DND-41 (cell line): ENCODE data around the gene FADS2.
A peak's percentile ranks its signal among the peaks of the same experiment; 100 is the strongest.

Source experiments
- ATAC-seq: fragments of 200-7000 bp; cut with Tn5 transposase; 3 replicates; pipeline ENCODE4 v1.9.1; 2021; ENCODE audit warnings: low read depth; ENCODE audit not compliant: insufficient read depth
- DNase-seq: peaks from one replicate; pipeline ENCODE4 v3.0.0-alpha.2; 2020
- H2AFZ ChIP-seq: 2 replicates; pipeline ENCODE4 v1.6.0; 2012; ENCODE audit warnings: low read depth, low read length
- H3K27ac ChIP-seq: 2 replicates; pipeline ENCODE4 v1.5.1; 2012; ENCODE audit warnings: low read length, inconsistent platforms
- H3K27me3 ChIP-seq: fragments of 200-600 bp; sonication (generic); 2 replicates; pipeline ENCODE4 v1.6.0; 2012; ENCODE audit warnings: low read length, mild to moderate bottlenecking, inconsistent platforms; ENCODE audit not compliant: insufficient read depth, poor library complexity
- H3K36me3 ChIP-seq: 2 replicates; pipeline ENCODE4 v1.5.1; 2012; ENCODE audit warnings: low read length, inconsistent platforms; ENCODE audit not compliant: insufficient read depth
- H3K4me1 ChIP-seq: 2 replicates; pipeline ENCODE4 v1.5.1; 2012; ENCODE audit warnings: mild to moderate bottlenecking, low read length; ENCODE audit not compliant: insufficient read depth
- H3K4me2 ChIP-seq: 2 replicates; pipeline ENCODE4 v1.6.0; 2012; ENCODE audit warnings: mild to moderate bottlenecking, moderate library complexity, low read length, inconsistent platforms; ENCODE audit not compliant: insufficient read depth
- H3K4me3 ChIP-seq, 2 experiments: fragments of 200-600 bp in 1 of 2; shearing (Covaris generic) in 1 of 2; 2 replicates each; pipeline ENCODE4 v1.5.1; 2012 to 2016; ENCODE audit warnings: inconsistent platforms in 2 of 2, low read length in 2 of 2, mild to moderate bottlenecking in 2 of 2, low read depth in 1 of 2, moderate library complexity in 1 of 2
- H3K79me2 ChIP-seq: 2 replicates; pipeline ENCODE4 v1.6.0; 2012; ENCODE audit warnings: low read length, inconsistent platforms; ENCODE audit not compliant: insufficient read depth
- H3K9ac ChIP-seq: 2 replicates; pipeline ENCODE4 v1.6.0; 2012; ENCODE audit warnings: low read depth, mild to moderate bottlenecking, inconsistent platforms, low read length, moderate library complexity
- H3K9me3 ChIP-seq: 2 replicates; pipeline ENCODE4 v1.5.1; 2012; ENCODE audit warnings: low read length, moderate library complexity, mild to moderate bottlenecking, inconsistent platforms; ENCODE audit not compliant: insufficient read depth, severe bottlenecking
- H4K20me1 ChIP-seq: 2 replicates; pipeline ENCODE4 v1.6.0; 2012; ENCODE audit warnings: low read length; ENCODE audit not compliant: insufficient read depth
- EZH2 ChIP-seq: IDR thresholded peaks from 3 replicates; pipeline ENCODE4 v1.6.1; 2012; ENCODE audit warnings: borderline replicate concordance, low read depth, mild to moderate bottlenecking, moderate library complexity, low read length, inconsistent platforms; ENCODE audit not compliant: severe bottlenecking
- TF ChIP-seq, protein P1 (sequence below): IDR thresholded peaks from 2 replicates; pipeline ENCODE4 v1.5.1; 2012; ENCODE audit warnings: borderline replicate concordance, low read length, moderate library complexity, mild to moderate bottlenecking; ENCODE audit not compliant: poor library complexity, severe bottlenecking; ENCODE audit errors: extremely low read depth

FADS2 gene

DNA sequence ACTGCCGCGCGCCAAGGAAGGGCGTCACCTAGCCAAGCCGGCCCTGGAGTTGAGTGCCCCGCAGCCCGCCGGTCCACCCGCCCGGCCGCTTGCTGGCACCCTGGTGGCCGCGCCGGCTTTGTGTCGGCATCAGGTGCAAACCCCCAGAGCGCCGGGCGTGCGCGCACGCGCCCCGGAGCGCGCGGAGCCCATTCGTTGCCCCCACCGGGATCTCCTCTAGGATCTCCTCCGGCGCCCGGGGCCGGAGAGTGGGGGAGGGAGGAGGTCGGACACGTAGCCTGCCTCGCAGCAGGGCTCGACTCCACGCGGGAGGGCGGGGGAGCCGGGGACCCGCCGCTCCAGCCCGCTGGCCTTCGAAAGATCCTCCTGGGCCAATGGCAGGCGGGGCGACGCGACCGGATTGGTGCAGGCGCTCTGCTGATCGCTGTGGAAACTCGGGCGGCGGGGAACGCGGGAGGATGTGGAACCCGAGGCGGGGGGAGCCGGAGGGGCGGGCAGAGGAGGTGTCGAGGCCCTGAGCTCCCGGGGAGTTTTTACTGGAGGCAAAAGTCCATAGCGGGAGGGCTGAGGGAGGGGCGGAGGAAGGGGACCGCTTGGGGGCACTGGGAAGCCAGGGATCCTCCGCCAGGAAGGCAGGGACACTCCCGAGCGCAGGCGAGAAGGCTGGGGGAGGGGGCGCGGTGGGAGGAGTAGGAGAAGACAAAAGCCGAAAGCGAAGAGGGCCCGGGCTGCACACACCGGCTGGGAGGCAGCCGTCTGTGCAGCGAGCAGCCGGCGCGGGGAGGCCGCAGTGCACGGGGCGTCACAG lies at the start of gene FADS2:
FADS2 (plus strand) TSS at position 730 of the 808 bp plus-strand sequence. CDS start 91 bp downstream, outside the sequence.
- H2AFZ ChIP-seq, result peak within 1 kb of the TSS; percentile 64
- H3K4me2 ChIP-seq, result peak within 1 kb of the TSS; percentile 81
- DNase-seq, result peak; percentile 96
- H3K27me3 ChIP-seq, result no peaks in the 10 kb centered on the region
- ATAC-seq, result peak; percentile 82
- peak within 1 kb of the TSS; percentile 90 for H3K9ac ChIP-seq
- TF ChIP-seq, protein P1, sequence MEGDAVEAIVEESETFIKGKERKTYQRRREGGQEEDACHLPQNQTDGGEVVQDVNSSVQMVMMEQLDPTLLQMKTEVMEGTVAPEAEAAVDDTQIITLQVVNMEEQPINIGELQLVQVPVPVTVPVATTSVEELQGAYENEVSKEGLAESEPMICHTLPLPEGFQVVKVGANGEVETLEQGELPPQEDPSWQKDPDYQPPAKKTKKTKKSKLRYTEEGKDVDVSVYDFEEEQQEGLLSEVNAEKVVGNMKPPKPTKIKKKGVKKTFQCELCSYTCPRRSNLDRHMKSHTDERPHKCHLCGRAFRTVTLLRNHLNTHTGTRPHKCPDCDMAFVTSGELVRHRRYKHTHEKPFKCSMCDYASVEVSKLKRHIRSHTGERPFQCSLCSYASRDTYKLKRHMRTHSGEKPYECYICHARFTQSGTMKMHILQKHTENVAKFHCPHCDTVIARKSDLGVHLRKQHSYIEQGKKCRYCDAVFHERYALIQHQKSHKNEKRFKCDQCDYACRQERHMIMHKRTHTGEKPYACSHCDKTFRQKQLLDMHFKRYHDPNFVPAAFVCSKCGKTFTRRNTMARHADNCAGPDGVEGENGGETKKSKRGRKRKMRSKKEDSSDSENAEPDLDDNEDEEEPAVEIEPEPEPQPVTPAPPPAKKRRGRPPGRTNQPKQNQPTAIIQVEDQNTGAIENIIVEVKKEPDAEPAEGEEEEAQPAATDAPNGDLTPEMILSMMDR, result peak; percentile 25
- no peak for TF ChIP-seq EZH2
- peak within 1 kb of the TSS; percentile 99 for H3K27ac ChIP-seq
- H3K4me1 ChIP-seq, result peaks cover 50% of the 10 kb centered on the region
- H3K9me3 ChIP-seq, result no peaks in the 10 kb centered on the region
- H3K36me3 ChIP-seq, result peaks cover 46% of the 10 kb centered on the region
- peaks cover 39% of the 10 kb centered on the region for H4K20me1 ChIP-seq
- H3K4me3 ChIP-seq, result peak within 1 kb of the TSS; percentile 46 to 84
- peaks cover 60% of the 10 kb centered on the region for H3K79me2 ChIP-seq

GRCh38 chr11:61778357-61778886 lies 49.7 kb upstream of the FADS2 start:
- DNase-seq (no peak), ATAC-seq (no peak)
- H2AFZ ChIP-seq, result no peak overlapping the region
- TF ChIP-seq, protein P1, result no peak
- no peak for TF ChIP-seq EZH2
- no peaks in the 10 kb centered on the region for H3K9me3 ChIP-seq
- no peaks in the 10 kb centered on the region for H3K4me1 ChIP-seq
- no peak overlapping the region for H3K4me2 ChIP-seq
- no peak overlapping the region for H3K27ac ChIP-seq
- no peak overlapping the region for H3K4me3 ChIP-seq
- no peaks in the 10 kb centered on the region for H3K79me2 ChIP-seq
- no peaks in the 10 kb centered on the region for H3K27me3 ChIP-seq
- H3K9ac ChIP-seq, result no peak overlapping the region
- H4K20me1 ChIP-seq, result peaks cover 17% of the 10 kb centered on the region; the same call in 1 of the 2 replicates
- no peaks in the 10 kb centered on the region; the same call in 1 of the 2 replicates for H3K36me3 ChIP-seq

GRCh38 chr11:61778920-61779650 lies 49.0 kb upstream of the FADS2 start:
- ATAC-seq (no peak), DNase-seq (no peak)
- H3K79me2 ChIP-seq, result no peaks in the 10 kb centered on the region
- H3K27me3 ChIP-seq, result no peaks in the 10 kb centered on the region
- H3K4me2 ChIP-seq, result no peak overlapping the region
- H3K4me1 ChIP-seq, result no peaks in the 10 kb centered on the region
- H4K20me1 ChIP-seq, result peaks cover 22% of the 10 kb centered on the region; the same call in 1 of the 2 replicates
- TF ChIP-seq EZH2, result no peak
- TF ChIP-seq, protein P1, result no peak
- H2AFZ ChIP-seq, result no peak overlapping the region
- no peak overlapping the region for H3K27ac ChIP-seq
- H3K9me3 ChIP-seq, result no peaks in the 10 kb centered on the region
- no peak overlapping the region for H3K4me3 ChIP-seq
- peaks cover 3% of the 10 kb centered on the region; the same call in 1 of the 2 replicates for H3K36me3 ChIP-seq
- H3K9ac ChIP-seq, result no peak overlapping the region
